Ovary (tissue), 3 donors: ENCODE results near the gene ZNF595.

Source experiments
- POLR2A ChIP-seq: fragments of 450-650 bp; IDR thresholded peaks from one replicate; pipeline ENCODE4 v1.6.1; 2017; ENCODE audit warnings: antibody characterized with exemption, mild to moderate bottlenecking, moderate library complexity
- TF ChIP-seq, protein P1 (sequence below), 3 donors: fragments of 450-650 bp in 2 of 3; fragments of 200-600 bp in 1 of 3; IDR thresholded peaks; one replicate each; pipeline versions ENCODE4 v1.5.1 to v1.8.0; 2016 to 2022; ENCODE audit warnings: antibody characterized with exemption in 3 of 3, mild to moderate bottlenecking in 1 of 3
- donor health status: DM: no; HTN: no; CAD: no.

DNA sequence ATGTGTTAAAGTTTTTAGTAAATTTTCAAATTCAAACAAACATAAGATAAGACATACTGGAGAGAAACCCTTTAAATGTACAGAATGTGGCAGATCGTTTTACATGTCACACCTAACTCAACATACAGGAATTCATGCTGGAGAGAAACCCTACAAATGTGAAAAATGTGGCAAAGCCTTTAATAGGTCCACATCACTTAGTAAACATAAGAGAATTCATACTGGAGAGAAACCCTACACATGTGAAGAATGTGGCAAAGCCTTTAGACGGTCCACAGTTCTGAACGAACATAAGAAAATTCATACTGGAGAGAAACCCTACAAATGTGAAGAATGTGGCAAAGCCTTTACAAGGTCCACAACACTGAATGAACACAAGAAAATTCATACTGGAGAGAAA lies 32.8 kb downstream of the ZNF595 start:
- TF ChIP-seq, protein P1, sequence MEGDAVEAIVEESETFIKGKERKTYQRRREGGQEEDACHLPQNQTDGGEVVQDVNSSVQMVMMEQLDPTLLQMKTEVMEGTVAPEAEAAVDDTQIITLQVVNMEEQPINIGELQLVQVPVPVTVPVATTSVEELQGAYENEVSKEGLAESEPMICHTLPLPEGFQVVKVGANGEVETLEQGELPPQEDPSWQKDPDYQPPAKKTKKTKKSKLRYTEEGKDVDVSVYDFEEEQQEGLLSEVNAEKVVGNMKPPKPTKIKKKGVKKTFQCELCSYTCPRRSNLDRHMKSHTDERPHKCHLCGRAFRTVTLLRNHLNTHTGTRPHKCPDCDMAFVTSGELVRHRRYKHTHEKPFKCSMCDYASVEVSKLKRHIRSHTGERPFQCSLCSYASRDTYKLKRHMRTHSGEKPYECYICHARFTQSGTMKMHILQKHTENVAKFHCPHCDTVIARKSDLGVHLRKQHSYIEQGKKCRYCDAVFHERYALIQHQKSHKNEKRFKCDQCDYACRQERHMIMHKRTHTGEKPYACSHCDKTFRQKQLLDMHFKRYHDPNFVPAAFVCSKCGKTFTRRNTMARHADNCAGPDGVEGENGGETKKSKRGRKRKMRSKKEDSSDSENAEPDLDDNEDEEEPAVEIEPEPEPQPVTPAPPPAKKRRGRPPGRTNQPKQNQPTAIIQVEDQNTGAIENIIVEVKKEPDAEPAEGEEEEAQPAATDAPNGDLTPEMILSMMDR (IDR thresholded peaks at IDR 0.05), result no peak
- TF ChIP-seq POLR2A, result no peak
